ENCODE results near the gene CNNM4.

CNNM4 gene

DNA sequence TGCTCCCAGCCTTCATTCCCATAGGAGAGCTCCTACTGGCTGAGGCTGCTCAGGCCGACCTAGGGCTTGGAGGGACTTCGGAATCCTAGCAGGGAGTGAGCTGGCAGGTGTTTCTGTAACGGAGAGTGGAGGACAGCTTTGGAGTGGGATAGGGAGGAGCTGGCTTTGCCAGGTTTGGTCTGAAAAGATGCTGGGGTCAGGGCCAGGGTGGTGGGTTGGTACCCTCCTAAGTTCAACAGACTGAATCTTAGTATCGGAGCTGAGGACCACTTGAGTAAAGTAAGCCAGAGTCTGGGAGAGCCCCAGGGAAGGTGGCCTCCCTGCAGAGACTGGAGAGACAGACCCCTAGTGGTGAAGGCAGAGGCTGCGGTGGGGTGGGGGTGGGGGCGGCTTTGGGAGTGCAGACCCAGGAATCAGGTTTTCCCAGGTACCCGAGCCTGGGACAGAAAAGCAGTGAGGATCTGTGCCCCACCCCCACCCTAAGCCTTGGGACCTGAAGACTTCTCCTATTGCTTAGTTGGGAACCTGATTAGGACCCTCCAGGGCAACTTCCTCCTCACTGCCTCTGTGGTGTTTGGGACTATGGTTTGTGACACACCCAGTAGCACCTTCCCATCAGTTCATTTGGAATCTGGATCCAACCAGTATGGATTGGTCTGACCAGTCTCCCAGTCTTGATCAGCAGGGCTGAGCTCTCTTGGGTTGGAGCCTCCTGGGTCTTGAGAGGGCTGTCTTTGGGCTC lies 3.0 kb downstream of the CNNM4 start (continued):
- TF ChIP-seq ZNF623 (tag by site-specific recombination; IDR thresholded peaks at IDR 0.05) (no peak), GLIS2 (tag by site-specific recombination; IDR thresholded peaks at IDR 0.05) (peak; percentile 69), ZNF626 (tag by site-specific recombination; IDR thresholded peaks at IDR 0.05) (no peak), ZIC2 (tag by site-specific recombination; IDR thresholded peaks at IDR 0.05) (peak; percentile 44), ZNF600 (tag by site-specific recombination; IDR thresholded peaks at IDR 0.05) (peak; percentile 93), ZBTB20 (tag by site-specific recombination; IDR thresholded peaks at IDR 0.05) (peak; percentile 71), PRDM4 (tag by site-specific recombination; IDR thresholded peaks at IDR 0.05) (no peak), ZNF155 (tag by site-specific recombination; IDR thresholded peaks at IDR 0.05) (no peak), EGR2 (tag by site-specific recombination; IDR thresholded peaks at IDR 0.05; ENCODE audit: low read depth) (no peak), ZNF830 (tag by site-specific recombination; IDR thresholded peaks at IDR 0.05; ENCODE audit: low read depth) (no peak), TRIM28 (IDR thresholded peaks at IDR 0.05; ENCODE audit: borderline replicate concordance, low read length) (no peak), ZNF335 (tag by site-specific recombination; conservative IDR thresholded peaks at IDR 0.05) (peak; percentile 52; the same call in 1 of the 2 replicates), HOXA7 (CRISPR knock-in tag; IDR thresholded peaks at IDR 0.05; ENCODE audit: borderline replicate concordance) (no peak), ZNF157 (tag by site-specific recombination; IDR thresholded peaks at IDR 0.05) (no peak), ELK4 (IDR thresholded peaks at IDR 0.05; ENCODE audit: borderline replicate concordance, low read depth, low read length) (no peak), ZNF776 (tag by site-specific recombination; IDR thresholded peaks at IDR 0.05; ENCODE audit: borderline replicate concordance) (no peak), ZNF324 (tag by site-specific recombination; IDR thresholded peaks at IDR 0.05) (no peak), SCRT2 (tag by site-specific recombination; IDR thresholded peaks at IDR 0.05) (no peak), ZNF791 (tag by site-specific recombination; IDR thresholded peaks at IDR 0.05) (no peak), CTCF (tag by site-specific recombination; IDR thresholded peaks at IDR 0.05) (peak; percentile 68), ZSCAN23 (tag by site-specific recombination; IDR thresholded peaks at IDR 0.05) (no peak), ZNF175 (tag by site-specific recombination; IDR thresholded peaks at IDR 0.05) (no peak), ZNF677 (tag by site-specific recombination; IDR thresholded peaks at IDR 0.05) (no peak), HOXC10 (CRISPR knock-in tag; IDR thresholded peaks at IDR 0.05) (0 out of 2 replicates have a peak, but pooled peaks have one; percentile 37), ZNF513 (tag by site-specific recombination; IDR thresholded peaks at IDR 0.05) (no peak), PRDM1 (tag by site-specific recombination; IDR thresholded peaks at IDR 0.05) (no peak), GLIS1 (tag by site-specific recombination; IDR thresholded peaks at IDR 0.05) (peak; percentile 40; the same call in 1 of the 2 replicates), ZNF391 (tag by site-specific recombination; IDR thresholded peaks at IDR 0.05; ENCODE audit: borderline replicate concordance, low read depth) (no peak)
- TF ChIP-seq, protein P1, sequence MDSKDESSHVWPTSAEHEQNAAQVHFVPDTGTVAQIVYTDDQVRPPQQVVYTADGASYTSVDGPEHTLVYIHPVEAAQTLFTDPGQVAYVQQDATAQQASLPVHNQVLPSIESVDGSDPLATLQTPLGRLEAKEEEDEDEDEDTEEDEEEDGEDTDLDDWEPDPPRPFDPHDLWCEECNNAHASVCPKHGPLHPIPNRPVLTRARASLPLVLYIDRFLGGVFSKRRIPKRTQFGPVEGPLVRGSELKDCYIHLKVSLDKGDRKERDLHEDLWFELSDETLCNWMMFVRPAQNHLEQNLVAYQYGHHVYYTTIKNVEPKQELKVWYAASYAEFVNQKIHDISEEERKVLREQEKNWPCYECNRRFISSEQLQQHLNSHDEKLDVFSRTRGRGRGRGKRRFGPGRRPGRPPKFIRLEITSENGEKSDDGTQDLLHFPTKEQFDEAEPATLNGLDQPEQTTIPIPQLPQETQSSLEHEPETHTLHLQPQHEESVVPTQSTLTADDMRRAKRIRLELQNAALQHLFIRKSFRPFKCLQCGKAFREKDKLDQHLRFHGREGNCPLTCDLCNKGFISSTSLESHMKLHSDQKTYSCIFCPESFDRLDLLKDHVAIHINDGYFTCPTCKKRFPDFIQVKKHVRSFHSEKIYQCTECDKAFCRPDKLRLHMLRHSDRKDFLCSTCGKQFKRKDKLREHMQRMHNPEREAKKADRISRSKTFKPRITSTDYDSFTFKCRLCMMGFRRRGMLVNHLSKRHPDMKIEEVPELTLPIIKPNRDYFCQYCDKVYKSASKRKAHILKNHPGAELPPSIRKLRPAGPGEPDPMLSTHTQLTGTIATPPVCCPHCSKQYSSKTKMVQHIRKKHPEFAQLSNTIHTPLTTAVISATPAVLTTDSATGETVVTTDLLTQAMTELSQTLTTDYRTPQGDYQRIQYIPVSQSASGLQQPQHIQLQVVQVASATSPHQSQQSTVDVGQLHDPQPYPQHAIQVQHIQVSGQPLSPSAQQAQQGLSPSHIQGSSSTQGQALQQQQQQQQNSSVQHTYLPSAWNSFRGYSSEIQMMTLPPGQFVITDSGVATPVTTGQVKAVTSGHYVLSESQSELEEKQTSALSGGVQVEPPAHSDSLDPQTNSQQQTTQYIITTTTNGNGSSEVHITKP (tag by site-specific recombination; IDR thresholded peaks at IDR 0.05) = peak; percentile 73
